ENCODE measurements around the gene LMLN. TPM values are rescaled to one million over a fixed set of nuclear protein-coding genes. Genes with fewer than 3 reads are reported as not detected.

The LMLN gene
- total and polyA plus RNA-seq, 2 donors (not counting 1 experiment from before 2014, with no cell fraction given), result 6.6 to 7.1 TPM

DNA sequence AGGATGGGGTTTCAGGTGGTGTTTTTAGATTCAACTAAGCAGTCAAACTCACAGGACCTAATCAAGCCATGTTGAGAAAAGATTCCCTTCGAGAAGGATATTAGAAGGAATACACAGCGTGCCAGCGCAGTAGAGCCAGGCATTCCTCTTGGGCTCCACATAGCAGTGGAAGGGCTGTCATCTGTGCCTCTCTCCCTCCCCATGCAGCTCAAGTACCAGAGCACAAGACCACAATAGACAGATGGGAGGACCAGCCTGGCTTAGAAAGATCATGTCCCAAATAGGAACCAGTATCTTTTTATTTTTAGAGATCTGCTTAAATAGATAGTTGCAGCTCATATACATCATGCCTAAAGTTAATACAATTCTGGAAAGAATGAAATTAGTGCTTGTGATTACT is 37.9 kb downstream of the LMLN start:
- Histone ChIP-seq H3K27ac (ENCODE audit: insufficient read depth, low read length) (no peak overlapping the region), H2AFZ (ENCODE audit: low read length) (no peak overlapping the region)
- no peak for DNase-seq (ENCODE audit: low read depth in 2 of 2)

DNA sequence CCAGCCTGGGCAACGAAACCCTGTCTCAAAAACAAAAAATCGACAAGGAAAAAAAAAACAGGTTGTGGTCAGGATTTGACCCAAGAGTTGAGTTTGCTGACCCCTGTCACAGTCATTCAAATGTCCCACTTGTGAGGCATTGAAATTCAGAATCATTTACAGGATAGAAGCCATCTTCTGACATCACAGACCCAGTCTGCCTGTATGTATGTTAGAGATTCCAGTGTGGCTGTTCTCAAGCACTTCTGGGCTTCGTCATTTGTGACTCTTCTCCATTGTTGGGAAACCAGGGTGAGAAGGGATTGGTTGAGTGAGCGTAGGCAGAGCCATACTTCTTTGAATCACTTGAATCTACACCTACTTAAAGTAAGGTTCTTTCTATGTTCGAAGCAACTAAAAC is 57.1 kb downstream of the LMLN start:
- no peaks in the 10 kb centered on the region for H3K79me2 ChIP-seq (ENCODE audit: control insufficient read depth, insufficient read depth, low read length)
- H2AFZ ChIP-seq (ENCODE audit: low read length), result no peak overlapping the region
- no peak overlapping the region for H3K9ac ChIP-seq (ENCODE audit: insufficient read depth, low read length)
- no peaks in the 10 kb centered on the region for H3K9me3 ChIP-seq (ENCODE audit: control insufficient read depth, insufficient read depth, low read depth, low read length)
- no peaks in the 10 kb centered on the region for H4K20me1 ChIP-seq (ENCODE audit: control insufficient read depth, extremely low read depth, insufficient read depth, low read length)
- no peak overlapping the region for H3K4me2 ChIP-seq (ENCODE audit: extremely low read depth, insufficient read depth, low read length)
- no peak overlapping the region for H3K27ac ChIP-seq (ENCODE audit: insufficient read depth, low read length)
- H3K36me3 ChIP-seq (ENCODE audit: control insufficient read depth, insufficient read depth, low read length), result no peaks in the 10 kb centered on the region
- no peaks in the 10 kb centered on the region for H3K4me1 ChIP-seq (ENCODE audit: control insufficient read depth, extremely low read depth, insufficient read depth, low read length)
- no peak for TF ChIP-seq EZH2 (IDR thresholded peaks at IDR 0.05; ENCODE audit: low read length, missing control alignments)
- TF ChIP-seq, protein P1, sequence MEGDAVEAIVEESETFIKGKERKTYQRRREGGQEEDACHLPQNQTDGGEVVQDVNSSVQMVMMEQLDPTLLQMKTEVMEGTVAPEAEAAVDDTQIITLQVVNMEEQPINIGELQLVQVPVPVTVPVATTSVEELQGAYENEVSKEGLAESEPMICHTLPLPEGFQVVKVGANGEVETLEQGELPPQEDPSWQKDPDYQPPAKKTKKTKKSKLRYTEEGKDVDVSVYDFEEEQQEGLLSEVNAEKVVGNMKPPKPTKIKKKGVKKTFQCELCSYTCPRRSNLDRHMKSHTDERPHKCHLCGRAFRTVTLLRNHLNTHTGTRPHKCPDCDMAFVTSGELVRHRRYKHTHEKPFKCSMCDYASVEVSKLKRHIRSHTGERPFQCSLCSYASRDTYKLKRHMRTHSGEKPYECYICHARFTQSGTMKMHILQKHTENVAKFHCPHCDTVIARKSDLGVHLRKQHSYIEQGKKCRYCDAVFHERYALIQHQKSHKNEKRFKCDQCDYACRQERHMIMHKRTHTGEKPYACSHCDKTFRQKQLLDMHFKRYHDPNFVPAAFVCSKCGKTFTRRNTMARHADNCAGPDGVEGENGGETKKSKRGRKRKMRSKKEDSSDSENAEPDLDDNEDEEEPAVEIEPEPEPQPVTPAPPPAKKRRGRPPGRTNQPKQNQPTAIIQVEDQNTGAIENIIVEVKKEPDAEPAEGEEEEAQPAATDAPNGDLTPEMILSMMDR (conservative IDR thresholded peaks at IDR 0.05 in 1 of 2, IDR thresholded peaks at IDR 0.05 in 1 of 2; ENCODE audit: low read depth in 1 of 2, low read length in 2 of 2), result no peak
- no peak overlapping the region for H3K4me3 ChIP-seq (replicated peaks in 1 of 4; ENCODE audit: control extremely low read depth in 1 of 4, insufficient read depth in 1 of 4, low read depth in 3 of 4, low read length in 4 of 4)
- DNase-seq (ENCODE audit: low read depth in 2 of 2), result no peak
- H3K27me3 ChIP-seq (ENCODE audit: control insufficient read depth, insufficient read depth, low read length), result no peaks in the 10 kb centered on the region

More for the DNA sequence above, 37.9 kb downstream of the LMLN start:
- Histone ChIP-seq H3K27me3 (ENCODE audit: control insufficient read depth, insufficient read depth, low read length) (no peaks in the 10 kb centered on the region), H3K9ac (ENCODE audit: insufficient read depth, low read length) (no peak overlapping the region), H3K4me3 (replicated peaks in 1 of 4; ENCODE audit: control extremely low read depth in 1 of 4, insufficient read depth in 1 of 4, low read depth in 3 of 4, low read length in 4 of 4) (no peak overlapping the region), H3K36me3 (ENCODE audit: control insufficient read depth, insufficient read depth, low read length) (no peaks in the 10 kb centered on the region), H3K79me2 (ENCODE audit: control insufficient read depth, insufficient read depth, low read length) (no peaks in the 10 kb centered on the region), H4K20me1 (ENCODE audit: control insufficient read depth, extremely low read depth, insufficient read depth, low read length) (no peaks in the 10 kb centered on the region), H3K4me2 (ENCODE audit: extremely low read depth, insufficient read depth, low read length) (no peak overlapping the region), H3K9me3 (ENCODE audit: control insufficient read depth, insufficient read depth, low read depth, low read length) (no peaks in the 10 kb centered on the region), H3K4me1 (ENCODE audit: control insufficient read depth, extremely low read depth, insufficient read depth, low read length) (no peaks in the 10 kb centered on the region)
- no peak for TF ChIP-seq EZH2 (IDR thresholded peaks at IDR 0.05; ENCODE audit: low read length, missing control alignments)
- TF ChIP-seq, protein P1 (conservative IDR thresholded peaks at IDR 0.05 in 1 of 2, IDR thresholded peaks at IDR 0.05 in 1 of 2; ENCODE audit: low read depth in 1 of 2, low read length in 2 of 2), result no peak

DNA sequence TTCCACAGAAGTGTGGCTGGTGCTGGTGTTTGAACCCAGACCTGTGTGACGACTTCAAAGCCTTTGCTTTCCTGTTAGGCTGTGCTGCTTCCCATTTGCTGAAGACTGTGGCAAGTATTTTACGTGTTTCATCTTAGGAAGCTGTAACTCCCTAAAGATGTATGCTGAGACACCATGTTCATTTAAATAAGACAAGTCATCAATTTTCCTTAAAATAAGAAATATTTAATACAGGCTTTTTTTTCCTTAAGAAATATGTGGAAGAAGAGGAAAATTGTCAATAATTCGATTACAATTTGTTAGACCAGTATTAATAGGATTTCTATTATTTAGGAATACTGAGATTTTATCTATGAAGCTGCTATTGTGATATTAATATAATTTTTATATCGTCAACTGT is 58.4 kb downstream of the LMLN start:
- H3K4me3 ChIP-seq (replicated peaks in 1 of 4; ENCODE audit: control extremely low read depth in 1 of 4, insufficient read depth in 1 of 4, low read depth in 3 of 4, low read length in 4 of 4), result no peak overlapping the region
- no peak overlapping the region for H3K4me2 ChIP-seq (ENCODE audit: extremely low read depth, insufficient read depth, low read length)
- no peaks in the 10 kb centered on the region for H3K4me1 ChIP-seq (ENCODE audit: control insufficient read depth, extremely low read depth, insufficient read depth, low read length)
- H3K9me3 ChIP-seq (ENCODE audit: control insufficient read depth, insufficient read depth, low read depth, low read length), result no peaks in the 10 kb centered on the region
- H3K9ac ChIP-seq (ENCODE audit: insufficient read depth, low read length), result no peak overlapping the region
- H4K20me1 ChIP-seq (ENCODE audit: control insufficient read depth, extremely low read depth, insufficient read depth, low read length), result no peaks in the 10 kb centered on the region
- H3K27me3 ChIP-seq (ENCODE audit: control insufficient read depth, insufficient read depth, low read length), result no peaks in the 10 kb centered on the region
- no peak overlapping the region for H2AFZ ChIP-seq (ENCODE audit: low read length)
- H3K27ac ChIP-seq (ENCODE audit: insufficient read depth, low read length), result no peak overlapping the region
- DNase-seq (ENCODE audit: low read depth in 2 of 2), result no peak
- H3K36me3 ChIP-seq (ENCODE audit: control insufficient read depth, insufficient read depth, low read length), result no peaks in the 10 kb centered on the region
- H3K79me2 ChIP-seq (ENCODE audit: control insufficient read depth, insufficient read depth, low read length), result no peaks in the 10 kb centered on the region
- no peak for TF ChIP-seq EZH2 (IDR thresholded peaks at IDR 0.05; ENCODE audit: low read length, missing control alignments)
- TF ChIP-seq, protein P1 (conservative IDR thresholded peaks at IDR 0.05 in 1 of 2, IDR thresholded peaks at IDR 0.05 in 1 of 2; ENCODE audit: low read depth in 1 of 2, low read length in 2 of 2), result no peak

All from fibroblast of lung (primary cell).